Sciatic nerve (tissue), 2 donors: ENCODE results near the gene CXCL17. TPM values are rescaled to one million over a fixed set of nuclear protein-coding genes. Genes with fewer than 3 reads are reported as not detected.
"Not testable (repeated sequence)": the region's sequence is repeated elsewhere in the genome, so short reads cannot be mapped to it uniquely, and the experiment has no call there.

Source experiments
- ATAC-seq: fragments of 200-7000 bp; cut with Tn5 transposase; one replicate; pipeline ENCODE4 v1.9.1; 2020; ENCODE audit warnings: mild to moderate bottlenecking, moderate library complexity
- DNase-seq: peaks from one replicate; pipeline ENCODE4 v3.0.0-alpha.2; 2020; ENCODE audit warnings: low spot score
- intact Hi-C: fragments of 100-400 bp; cut with DNase I; formaldehyde crosslinking; loops from one replicate; pipeline ENCODE4 v1.14.2; 2022
- total RNA-seq: library from RNA; stranded (reverse); fragmentation: NEBNext Ultra II Directional; extraction: Animal tissue kit (Norgen Biotek cat#: 25700); gene quantifications from one replicate; pipeline ENCODE4 v1.2.1, GENCODE V29; 2021
- donor health status: DM: no; HTN: no; CAD: no.
- donor health status: DM: no; HTN: no; CAD: no.

CXCL17 gene
- total RNA-seq, 1 donor from 2014 or later: 0.31 TPM

DNA sequence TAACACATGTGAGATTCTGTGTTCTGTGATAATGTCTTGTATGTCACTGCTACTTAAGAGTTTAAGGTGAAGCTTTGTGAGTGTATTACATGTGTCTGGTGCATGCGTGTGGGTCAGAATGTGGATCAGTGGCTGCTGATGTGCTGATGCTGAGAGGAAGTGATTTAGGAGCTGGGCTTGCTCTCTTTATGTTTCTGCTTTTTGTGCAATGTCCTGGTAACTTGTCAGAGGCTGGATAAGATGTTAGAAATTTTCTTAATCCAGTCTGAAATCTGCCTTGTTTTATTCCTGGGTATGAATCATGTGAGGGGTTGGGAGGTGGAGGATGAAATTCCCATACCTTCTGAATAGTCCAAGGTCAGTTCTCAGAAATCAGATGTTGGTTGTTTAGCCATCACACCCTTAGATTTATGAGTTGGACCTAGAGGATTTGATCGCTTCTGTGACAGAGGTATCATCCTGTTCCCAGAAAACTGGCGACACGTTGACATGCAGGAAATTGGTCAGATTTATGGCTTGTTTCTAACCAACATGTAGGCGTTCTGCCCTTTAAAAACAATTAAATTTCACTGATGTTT is 24.5 kb upstream of the CXCL17 start:
- ATAC-seq (no peak), DNase-seq (no peak)
- intact Hi-C loops: no loop called here

DNA sequence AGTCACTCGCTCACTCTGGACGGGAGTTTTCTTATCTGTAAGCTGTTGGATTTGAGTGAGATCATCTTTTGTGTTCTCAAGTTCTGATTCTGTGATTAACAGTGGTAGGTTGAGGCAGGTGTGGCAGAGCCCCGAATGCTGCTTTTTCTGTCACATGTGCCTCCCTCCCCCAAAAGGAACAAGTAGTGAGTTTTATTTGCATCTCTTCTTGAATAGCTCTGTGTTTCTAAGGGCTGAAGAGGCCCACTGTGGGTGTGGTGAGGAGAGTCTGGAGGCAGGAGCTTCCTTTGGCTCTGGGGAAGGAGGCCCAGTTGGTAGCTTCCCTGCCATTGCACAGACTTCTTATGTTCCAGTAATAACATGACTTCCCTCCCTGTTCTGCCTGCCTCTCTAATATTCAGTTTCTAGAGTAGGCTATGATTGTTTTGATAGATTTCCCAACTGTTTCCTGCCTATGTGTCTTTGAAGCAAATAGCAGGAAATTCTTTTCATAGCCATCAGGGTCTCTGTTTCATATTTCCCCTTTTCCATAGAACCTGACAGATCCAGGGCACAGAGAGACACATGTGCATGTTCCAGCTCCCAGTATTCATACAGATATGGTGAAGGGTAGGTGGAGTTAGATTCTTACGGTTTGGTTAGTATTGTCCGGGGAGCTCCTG is 23.9 kb upstream of the CXCL17 start:
- ATAC-seq (no peak), DNase-seq (no peak)
- intact Hi-C loops: no loop called here

DNA sequence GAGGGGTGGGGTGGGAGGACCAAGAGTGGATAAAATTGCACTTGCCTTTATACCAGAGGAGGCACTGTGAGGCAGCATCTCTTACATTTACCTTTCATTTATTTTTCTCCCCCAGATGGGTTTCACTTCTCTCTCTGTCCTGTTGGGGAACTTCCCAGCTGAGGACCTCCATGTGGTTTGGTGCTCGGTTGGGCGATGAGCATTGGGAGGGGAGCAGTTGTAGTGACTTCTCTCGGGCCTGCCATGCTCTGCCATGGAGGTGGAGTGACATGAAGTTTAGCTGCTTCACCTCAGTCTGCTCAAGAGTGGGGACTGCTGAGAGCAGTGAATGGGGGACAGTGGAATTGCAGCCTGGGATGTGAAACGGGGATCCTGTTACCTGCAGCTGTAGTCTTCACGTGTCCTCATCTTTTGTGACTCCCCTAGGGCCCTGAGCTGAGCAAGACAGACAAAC is 23.1 kb upstream of the CXCL17 start:
- intact Hi-C loops: no loop called here
- ATAC-seq (no peak), DNase-seq (no peak)

DNA sequence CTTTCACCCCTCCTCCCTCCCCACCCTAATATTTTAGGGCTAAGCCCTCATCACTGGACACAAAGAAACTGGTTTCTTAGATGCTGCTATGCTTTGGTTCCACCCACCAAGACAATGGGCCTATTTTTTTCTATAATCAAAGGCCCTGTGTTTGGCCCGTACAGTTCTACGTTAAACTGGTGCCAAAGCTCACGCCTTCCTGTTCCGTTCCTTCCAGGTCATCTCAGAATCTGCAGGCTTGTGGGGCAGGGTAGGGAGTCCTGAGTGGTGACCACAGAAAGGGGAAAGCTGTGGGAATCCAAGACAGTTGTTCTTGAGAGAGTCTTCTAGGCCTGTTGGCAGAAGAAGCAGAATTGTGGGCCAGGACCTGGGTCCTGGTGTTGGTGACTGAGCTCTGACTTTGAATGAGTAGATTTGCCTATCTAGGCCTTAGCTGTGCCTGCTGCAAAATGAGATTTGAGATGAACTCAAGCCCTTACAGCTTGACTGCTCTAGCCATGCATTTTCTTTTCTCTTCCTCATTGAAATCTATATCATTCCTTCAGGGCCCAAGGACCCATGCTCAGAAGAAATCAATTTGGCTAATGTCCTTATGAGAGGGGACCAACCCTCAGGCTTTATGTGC is 19.1 kb upstream of the CXCL17 start:
- intact Hi-C loops: no loop called here
- DNase-seq (no peak), ATAC-seq (peak; percentile 93)

DNA sequence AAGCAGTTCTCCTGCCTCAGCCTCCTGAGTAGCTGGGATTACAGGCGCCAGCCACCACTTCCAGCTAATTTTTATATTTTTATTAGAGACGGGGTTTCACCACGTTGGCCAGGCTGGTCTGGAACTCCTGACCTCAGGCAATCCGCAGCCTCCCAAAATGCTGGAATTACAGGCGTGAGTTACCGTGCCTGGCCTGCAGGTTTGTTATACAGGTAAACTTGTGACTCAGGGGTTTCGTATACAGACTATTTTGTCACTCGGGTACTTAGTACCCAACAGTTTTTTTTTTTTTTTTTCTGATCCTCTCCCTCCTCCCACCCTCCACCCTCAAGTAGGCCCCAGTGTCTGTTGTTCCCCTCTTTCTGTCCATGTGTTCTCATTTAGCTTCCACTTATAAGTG is 18.5 kb upstream of the CXCL17 start:
- intact Hi-C loops, DNase-seq: not testable (repeated sequence)
- peak; percentile 32 for ATAC-seq

DNA sequence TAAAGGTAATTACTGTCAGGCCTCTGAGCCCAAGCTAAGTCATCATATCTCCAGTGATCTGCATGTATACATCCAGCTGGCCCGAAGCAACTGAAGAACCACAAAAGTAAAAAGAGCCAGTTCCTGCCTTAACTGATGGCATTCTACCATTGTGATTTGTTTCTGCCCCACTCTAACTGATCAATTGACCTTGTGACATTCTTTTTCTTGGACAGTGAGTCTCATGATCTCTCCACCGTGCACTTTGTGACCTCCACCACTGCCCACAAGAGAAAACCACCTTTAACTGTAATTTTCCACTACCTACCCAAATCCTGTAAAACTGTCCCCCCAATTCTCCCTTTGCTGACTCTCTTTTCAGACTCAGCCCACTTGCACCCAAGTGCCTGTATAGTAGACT is 17.2 kb upstream of the CXCL17 start:
- no peak for DNase-seq
- no peak for ATAC-seq
- intact Hi-C loops: no loop called here

DNA sequence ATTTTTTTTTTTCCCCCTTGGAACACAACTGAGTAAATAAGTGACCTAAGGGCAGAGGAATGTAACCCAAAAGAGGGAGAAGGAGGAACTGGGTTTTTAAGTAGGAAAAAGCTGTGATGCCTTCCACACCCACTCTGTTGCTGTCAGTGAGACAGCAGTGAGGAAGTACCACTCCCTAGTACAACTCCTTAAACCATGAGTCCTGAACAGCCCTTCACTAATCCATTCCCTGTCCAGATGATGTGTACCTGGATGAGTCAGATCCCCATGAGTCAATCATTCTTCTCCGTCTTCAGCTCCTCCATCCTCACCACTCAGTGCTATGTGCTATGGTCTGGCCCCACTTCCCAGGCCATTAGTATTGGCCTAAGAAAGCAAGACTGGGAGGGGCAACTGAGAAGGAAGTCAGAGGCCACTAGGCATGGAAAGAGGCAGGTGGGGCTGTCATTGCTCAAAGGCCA is 12.9 kb upstream of the CXCL17 start:
- intact Hi-C loops: no loop called here
- ATAC-seq (no peak), DNase-seq (no peak)

DNA sequence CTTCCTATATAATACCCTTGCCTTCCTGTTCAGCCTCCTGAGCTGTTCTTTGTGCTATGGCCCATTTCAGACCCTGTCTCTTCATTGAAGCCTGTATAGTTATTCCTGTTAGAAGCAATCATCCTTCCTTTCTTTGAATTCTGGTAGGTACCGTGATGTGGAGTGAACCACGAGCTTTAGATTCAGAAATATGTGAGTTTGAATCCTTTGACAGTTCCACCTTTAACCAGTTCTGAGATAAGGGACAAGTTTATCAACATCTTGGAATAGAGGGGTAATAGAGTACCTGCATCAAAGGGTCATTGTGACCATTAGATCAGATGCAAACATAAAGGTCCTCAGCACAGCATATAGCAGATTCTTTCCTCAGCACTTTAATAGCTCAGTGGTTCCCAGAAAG is 12.3 kb upstream of the CXCL17 start:
- DNase-seq: no peak
- ATAC-seq: no peak
- intact Hi-C loops: no loop called here

DNA sequence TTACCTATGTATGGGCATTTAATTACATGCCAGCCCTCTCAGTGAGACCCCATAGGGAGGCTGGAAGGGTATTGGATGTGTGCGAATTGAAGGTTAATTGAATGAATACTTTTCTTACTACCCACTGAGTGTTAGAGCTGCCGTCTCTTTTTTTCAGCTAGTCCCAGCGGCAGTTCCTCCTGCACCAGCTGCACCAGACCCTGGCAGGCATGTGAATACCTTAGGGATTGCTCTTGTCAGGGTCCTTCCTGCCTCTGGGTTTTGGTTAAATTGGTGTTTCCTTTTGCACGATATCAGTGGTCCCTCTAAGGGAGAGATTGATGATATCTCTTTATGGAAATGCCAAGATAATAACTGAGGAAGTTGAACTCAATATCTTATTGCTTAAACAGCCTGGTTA is 9.8 kb upstream of the CXCL17 start:
- DNase-seq (no peak), ATAC-seq (no peak)
- intact Hi-C loops: no loop called here

DNA sequence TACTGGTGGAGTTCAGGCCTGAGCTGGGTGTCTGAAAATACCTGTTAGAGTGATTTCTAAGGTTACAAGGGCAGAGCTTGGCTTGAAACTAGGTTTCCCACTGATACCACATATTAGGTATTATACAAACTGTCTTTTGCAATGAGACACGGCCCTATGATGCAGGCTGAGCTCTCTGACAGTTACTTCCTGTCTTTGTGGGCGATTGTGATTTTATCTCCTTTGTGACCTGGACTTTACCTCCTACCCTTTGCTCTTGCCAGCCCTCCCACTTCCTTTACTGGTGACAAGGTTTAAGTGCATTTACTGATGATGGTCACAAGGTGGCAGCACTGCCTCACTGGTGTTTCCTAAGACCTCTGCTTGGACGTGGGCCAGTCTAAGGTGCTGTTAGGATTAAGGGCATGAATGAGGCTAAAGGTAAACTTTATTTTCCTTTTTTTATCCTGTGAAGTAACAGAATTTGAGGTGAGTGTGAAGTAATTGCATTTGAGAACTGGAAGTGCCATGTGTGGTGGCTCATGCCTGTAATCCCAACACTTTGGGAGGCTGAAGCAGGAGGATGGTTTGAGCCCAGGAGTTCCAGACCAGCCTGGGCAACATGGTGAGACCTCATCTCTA is 7.7 kb upstream of the CXCL17 start:
- peak; percentile 84 for ATAC-seq
- intact Hi-C loops: loop anchor here (2.0 kb wide), 1 partner anchor 78 kb away; the partner anchor contains the start of gene CEACAM1

DNA sequence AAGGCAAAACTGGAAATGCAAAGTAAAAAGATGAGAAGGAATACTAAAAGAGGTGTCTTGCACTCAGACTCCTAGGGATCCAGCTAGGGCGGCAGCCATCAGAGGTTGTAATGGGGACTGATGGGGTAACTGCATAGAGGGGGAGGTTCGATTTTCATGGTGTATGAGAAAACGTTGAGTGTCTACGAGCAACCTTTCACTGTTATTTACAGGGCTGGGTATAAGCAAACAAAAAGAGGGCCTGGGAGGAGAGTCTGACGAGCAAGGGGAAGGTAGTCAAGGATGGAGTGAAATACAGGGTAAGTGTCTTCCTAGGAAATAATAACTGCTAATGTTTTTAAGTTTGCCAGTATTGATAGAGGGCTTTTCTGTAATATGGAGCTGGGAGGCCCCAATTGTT is 5.6 kb upstream of the CXCL17 start:
- DNase-seq, intact Hi-C loops, ATAC-seq: not testable (repeated sequence)

More for the DNA sequence above, 7.7 kb upstream of the CXCL17 start:
- DNase-seq: peak; percentile 86

DNA sequence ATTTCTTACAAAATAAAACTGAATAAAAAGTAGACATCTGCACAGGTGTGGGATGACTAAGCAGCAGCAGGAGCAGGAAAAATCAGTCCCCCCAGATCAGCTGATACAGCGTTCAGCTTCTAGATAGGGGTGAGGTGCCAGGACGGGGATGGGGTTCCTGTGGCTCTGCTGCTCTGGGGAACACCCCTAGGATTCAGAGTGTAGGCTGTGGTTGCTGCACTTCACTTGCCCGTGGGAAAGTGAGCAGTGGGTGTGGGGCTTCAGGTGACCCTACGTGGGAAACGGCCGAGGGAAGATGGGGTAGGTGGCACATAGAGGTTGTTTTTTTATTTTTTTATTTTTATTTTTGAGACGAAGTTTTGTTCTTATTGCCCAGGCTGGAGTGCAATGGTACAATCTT is 3.2 kb upstream of the CXCL17 start:
- DNase-seq (no peak), ATAC-seq (no peak)
- intact Hi-C loops: no loop called here

DNA sequence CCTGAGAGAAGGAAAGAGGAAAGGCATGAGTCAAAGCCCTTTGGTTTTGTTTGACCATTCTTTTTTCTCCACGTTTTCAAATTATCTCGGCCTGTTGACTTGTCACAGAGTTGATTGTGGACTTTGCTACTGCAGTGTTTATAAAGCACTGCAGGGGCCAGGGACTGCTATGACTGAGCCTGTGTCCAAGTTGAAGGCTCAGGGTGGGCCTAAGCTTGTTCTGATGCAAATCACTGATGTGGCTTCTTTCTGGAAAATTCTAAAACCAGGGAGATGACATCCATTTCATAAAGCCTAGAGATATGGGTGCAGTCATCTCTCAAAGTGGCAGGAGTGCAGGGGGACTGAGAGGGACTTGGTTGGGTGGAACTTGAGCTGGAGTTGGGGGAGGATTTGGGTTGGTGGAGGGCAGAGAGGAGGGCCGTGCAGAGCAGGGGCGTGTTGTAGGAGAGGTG is 1.2 kb upstream of the CXCL17 start:
- DNase-seq: no peak
- intact Hi-C loops: no loop called here
- no peak for ATAC-seq

DNA sequence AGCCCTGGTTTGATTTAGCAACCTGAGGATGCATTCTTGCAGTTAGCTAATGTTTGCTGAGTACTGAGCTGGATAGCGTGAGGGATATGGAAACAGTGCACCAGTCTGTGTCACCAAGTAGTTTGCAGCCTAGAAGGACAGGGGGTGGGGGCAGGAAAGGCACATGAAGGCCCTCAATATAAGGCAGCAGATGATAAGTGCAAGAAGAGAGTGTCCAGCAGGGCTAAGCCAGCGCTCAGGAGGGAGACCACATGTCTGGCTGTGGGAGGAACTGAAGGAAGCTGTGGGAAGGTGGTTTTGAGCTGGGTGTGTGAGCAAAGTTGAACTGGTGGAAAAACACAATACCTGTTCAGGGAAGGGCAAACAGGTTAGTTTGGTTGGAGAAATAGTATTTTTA is 1.7 kb downstream of the CXCL17 start:
- intact Hi-C loops: no loop called here
- DNase-seq (no peak), ATAC-seq (peak; percentile 35)

DNA sequence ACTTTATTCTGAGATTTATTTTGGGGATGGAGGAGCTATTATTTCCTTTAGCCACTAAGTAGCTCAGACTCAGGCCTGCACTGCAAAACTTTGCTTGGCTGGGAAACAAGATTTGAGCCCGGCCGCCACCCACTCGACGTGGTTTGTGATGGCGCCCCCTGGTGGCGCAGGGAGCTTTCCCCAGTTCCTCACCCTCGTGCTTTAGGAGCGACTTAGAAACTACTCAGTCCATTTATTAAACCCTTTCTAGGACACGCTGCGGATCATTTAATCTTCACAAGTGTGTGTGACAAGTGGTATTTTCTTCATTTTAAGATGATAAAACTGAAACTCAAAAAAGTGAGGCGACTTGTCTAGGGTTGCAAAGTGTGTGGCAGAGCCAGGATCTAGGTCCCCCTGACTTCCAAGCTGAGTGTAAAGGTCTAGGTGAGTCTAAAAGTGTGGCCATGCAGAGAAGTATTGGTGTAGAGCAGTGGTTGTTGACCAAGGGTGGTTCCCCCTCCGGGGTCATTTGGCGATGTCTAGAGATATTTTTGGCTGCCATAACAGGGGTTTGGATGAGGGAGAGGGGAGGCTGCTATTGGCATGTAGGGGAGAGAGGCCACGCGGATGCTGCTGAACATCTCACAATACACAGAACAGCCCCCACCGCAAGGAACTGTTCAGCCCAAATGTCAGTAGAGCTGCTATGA is 2.2 kb downstream of the CXCL17 start:
- peak; percentile 86 for DNase-seq
- intact Hi-C loops: no loop called here
- peak; percentile 73 for ATAC-seq

DNA sequence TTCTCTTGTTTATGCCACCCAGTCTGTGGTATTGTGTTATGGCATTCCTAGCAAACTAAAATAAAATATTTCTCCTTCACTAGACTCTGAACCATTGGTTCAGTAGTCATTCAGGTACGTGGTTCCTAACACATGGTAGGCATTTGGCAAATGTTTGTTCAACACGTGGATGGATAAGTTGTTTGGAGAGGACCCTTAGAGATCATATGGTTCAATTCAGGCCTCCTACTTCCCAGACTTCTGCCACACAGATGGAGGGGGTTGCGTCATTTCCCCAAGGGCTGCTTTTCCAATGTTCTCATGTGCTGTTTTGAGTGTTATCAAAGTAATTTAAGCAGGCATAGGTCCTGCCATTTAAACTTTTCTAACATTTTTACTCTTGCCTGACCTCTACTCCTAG is 6.7 kb downstream of the CXCL17 start:
- DNase-seq (no peak), ATAC-seq (peak; percentile 50)
- intact Hi-C loops: no loop called here

DNA sequence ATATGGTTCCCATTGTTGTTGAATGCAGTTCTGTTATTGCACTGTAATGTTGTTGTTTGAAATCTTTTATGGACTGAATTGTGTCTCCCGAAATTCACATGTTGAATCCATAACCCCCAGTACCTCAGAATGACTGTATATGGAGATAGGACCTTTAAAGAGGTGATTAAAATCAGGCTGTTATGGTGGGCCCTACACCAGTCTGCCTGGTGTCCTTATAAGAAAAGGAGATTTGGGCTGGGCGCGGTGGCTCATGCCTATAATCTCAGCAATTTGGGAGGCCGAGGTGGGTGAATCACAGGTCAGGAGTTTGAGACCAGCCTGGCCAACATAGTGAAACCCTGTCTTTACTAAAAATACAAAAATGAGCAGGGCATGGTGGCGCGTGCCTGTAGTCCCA is 7.4 kb downstream of the CXCL17 start:
- no peak for ATAC-seq
- intact Hi-C loops: no loop called here
- DNase-seq: no peak

DNA sequence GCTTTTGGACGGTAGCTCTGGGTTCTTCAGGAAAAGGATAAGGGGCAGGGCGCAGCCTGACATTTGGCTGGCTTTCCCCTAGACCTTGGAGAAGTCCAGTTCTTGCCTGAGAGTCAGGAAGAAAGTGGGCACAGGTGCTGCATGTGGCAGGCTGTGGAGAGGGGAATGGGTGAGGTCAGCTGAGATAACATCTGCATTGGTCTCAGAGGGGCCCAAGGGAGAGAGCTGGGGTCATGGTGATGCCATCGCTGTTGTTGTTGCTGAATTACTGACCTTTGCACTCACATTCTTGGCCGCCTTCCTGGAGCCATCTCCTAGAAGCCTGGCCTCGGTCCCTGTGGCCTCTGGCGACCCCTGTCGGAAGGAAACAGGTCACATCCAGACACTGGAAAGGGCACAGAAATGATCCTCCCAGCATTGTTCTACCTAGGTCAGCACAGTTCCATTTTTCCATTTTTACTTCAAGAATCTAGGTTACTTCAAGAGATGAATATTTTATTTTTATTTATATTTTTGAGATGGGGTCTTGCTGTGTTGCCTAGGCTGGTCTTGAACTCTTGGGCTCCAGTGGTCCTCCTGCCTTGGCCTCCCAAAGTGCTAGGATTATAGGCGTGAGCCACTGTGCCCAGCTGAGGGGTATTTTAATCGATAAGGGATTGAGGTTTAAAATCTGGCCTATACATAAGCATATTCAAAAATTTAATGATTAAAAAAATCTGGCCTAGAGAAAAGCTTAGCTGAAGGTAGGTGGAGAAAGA is 9.1 kb downstream of the CXCL17 start:
- peak; percentile 92 for DNase-seq
- intact Hi-C loops: no loop called here
- ATAC-seq: peak; percentile 94

DNA sequence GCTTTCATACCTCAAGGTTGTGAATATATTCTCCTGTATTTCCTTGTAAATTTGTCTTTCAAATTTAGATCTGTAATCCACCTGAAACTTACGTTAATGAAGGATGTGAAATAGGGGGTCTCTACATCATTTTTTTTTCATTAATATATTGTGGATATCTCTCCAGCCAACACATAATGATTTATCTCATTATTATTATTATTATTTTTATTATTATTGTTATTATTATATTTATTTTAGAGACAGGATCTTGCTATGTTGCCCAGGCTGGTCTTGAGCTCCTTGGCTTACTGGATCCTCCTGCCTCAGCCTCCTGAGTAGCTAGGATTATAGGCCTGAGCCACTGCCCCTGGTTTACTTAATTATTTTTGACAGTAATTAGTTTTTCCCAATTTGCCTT is 11.3 kb downstream of the CXCL17 start:
- ATAC-seq: no peak
- no peak for DNase-seq
- intact Hi-C loops: no loop called here
